ENCODE data around the gene KRT82. TPM values are rescaled to one million over a fixed set of nuclear protein-coding genes. Genes with fewer than 3 reads are reported as not detected.
"Not testable (repeated sequence)": the region's sequence is repeated elsewhere in the genome, so short reads cannot be mapped to it uniquely, and the experiment has no call there.

The KRT82 gene
- total and polyA plus RNA-seq, 7 donors: not detected

- intact Hi-C loops (cut with DNase I): no loop called here
- H3K9me3 ChIP-seq: no peaks in the 10 kb centered on the region
- WGBS, 3 donors: 74 to 84% (median 81%) methylated on average over 10 of the region's 10 CpGs
Observed at GRCh38 chr12:52411815-52412214, 5.7 kb upstream of the KRT82 start.

GRCh38 chr12:52410589-52411248, 4.6 kb upstream of the KRT82 start:
- H3K4me3 ChIP-seq; ATAC-seq; H3K36me3 ChIP-seq (ENCODE audit: insufficient read depth in 1 of 2, low read depth in 1 of 2); intact Hi-C loops (cut with DNase I); H3K9me3 ChIP-seq; H3K27ac ChIP-seq; H3K27me3 ChIP-seq (ENCODE audit: insufficient read depth in 3 of 3, low read length in 2 of 3); DNase-seq; H3K4me1 ChIP-seq: not testable (repeated sequence)
- 60% methylated on average over 1 of the region's 1 CpG; no CpG with 5 or more reads in 2 of the 3 donors for WGBS, 3 donors

More at GRCh38 chr12:52411815-52412214, 5.7 kb upstream of the KRT82 start:
- Histone ChIP-seq H3K36me3 (ENCODE audit: insufficient read depth in 1 of 2, low read depth in 1 of 2) (no peaks in the 10 kb centered on the region), H3K27ac (no peak overlapping the region), H3K27me3 (ENCODE audit: insufficient read depth in 3 of 3, low read length in 2 of 3) (peaks cover 0 to 5% (median 0%) of the 10 kb centered on the region in 3 donors), H3K4me3 (no peak overlapping the region), H3K4me1 (no peaks in the 10 kb centered on the region)
- ATAC-seq (no peak), DNase-seq (no peak)
- no peak for TF ChIP-seq CTCF (IDR thresholded peaks at IDR 0.05)

- H3K4me3 ChIP-seq: no peak overlapping the region
- H3K36me3 ChIP-seq (ENCODE audit: insufficient read depth in 1 of 2, low read depth in 1 of 2): no peaks in the 10 kb centered on the region
- TF ChIP-seq CTCF (IDR thresholded peaks at IDR 0.05): no peak
- no peak overlapping the region for H3K27ac ChIP-seq
- no peak for ATAC-seq
- no peaks in the 10 kb centered on the region for H3K27me3 ChIP-seq (ENCODE audit: insufficient read depth in 3 of 3, low read length in 2 of 3)
- no peaks in the 10 kb centered on the region for H3K4me1 ChIP-seq
- intact Hi-C loops (cut with DNase I): no loop called here
- no peak for DNase-seq
- WGBS, 3 donors: 75 to 82% (median 78%) methylated on average over 5 of the region's 5 CpGs
- no peaks in the 10 kb centered on the region for H3K9me3 ChIP-seq
Observed at GRCh38 chr12:52407918-52408317, 1.8 kb upstream of the KRT82 start.

GRCh38 chr12:52404951-52405350, 1.2 kb downstream of the KRT82 start:
- Histone ChIP-seq H3K27me3 (ENCODE audit: insufficient read depth in 3 of 3, low read length in 2 of 3) (no peaks in the 10 kb centered on the region), H3K36me3 (ENCODE audit: insufficient read depth in 1 of 2, low read depth in 1 of 2) (no peaks in the 10 kb centered on the region), H3K27ac (no peak overlapping the region), H3K4me1 (no peaks in the 10 kb centered on the region), H3K9me3 (no peaks in the 10 kb centered on the region), H3K4me3 (no peak overlapping the region)
- peak in 1 of 2 donors; percentile 12 for DNase-seq
- no peak for ATAC-seq
- no peak for TF ChIP-seq CTCF (IDR thresholded peaks at IDR 0.05)
- 85 to 94% (median 93%) methylated on average over 3 of the region's 3 CpGs for WGBS, 3 donors
- intact Hi-C loops (cut with DNase I): no loop called here

- Histone ChIP-seq H3K36me3 (ENCODE audit: insufficient read depth in 1 of 2, low read depth in 1 of 2) (no peaks in the 10 kb centered on the region), H3K27ac (no peak overlapping the region), H3K9me3 (no peaks in the 10 kb centered on the region), H3K27me3 (ENCODE audit: insufficient read depth in 3 of 3, low read length in 2 of 3) (peaks cover 0 to 2% (median 0%) of the 10 kb centered on the region in 3 donors), H3K4me3 (no peak overlapping the region), H3K4me1 (no peaks in the 10 kb centered on the region)
- no peak for TF ChIP-seq CTCF (IDR thresholded peaks at IDR 0.05)
- WGBS, 3 donors: 81 to 93% (median 88%) methylated on average over 9 of the region's 9 CpGs
- ATAC-seq: no peak
- intact Hi-C loops (cut with DNase I): no loop called here
- DNase-seq: peak in 1 of 2 donors; percentile 25
Observed at GRCh38 chr12:52403561-52403960, 2.6 kb downstream of the KRT82 start.
